IMR-90 (cell line): ENCODE data around the gene PCOLCE2. TPM values are rescaled to one million over a fixed set of nuclear protein-coding genes. Genes with fewer than 3 reads are reported as not detected.

Source experiments
- ATAC-seq: fragments of 200-7000 bp; cut with Tn5 transposase; 2 replicates; pipeline ENCODE4 v1.9.1; 2020; ENCODE audit warnings: low read depth, mild to moderate bottlenecking, moderate library complexity
- BruUV-seq: library from RNA; stranded (reverse); fragments of 400-500 nt; replicated peaks from 2 replicates; lab custom pipeline; 2021; lab: Mats Ljungman, UMichigan
- CTCF ChIA-PET: fragments of 300-600 bp; formaldehyde crosslinking; extraction: SDS; loops from one replicate; lab custom pipeline; 2021; ENCODE audit warnings: antibody characterized with exemption; lab: Yijun Ruan, JAX
- POLR2A ChIA-PET: fragments of 300-600 bp; sonication (Branson Sonifier 250); formaldehyde crosslinking; loops from one replicate; lab custom pipeline; 2022; ENCODE audit warnings: antibody characterized with exemption; ENCODE audit not compliant: unreplicated experiment; lab: Charles Lee
- DNase-seq: peaks from one replicate; pipeline ENCODE4 v3.0.0; 2013
- H2AFZ ChIP-seq: replicated peaks from 2 replicates; pipeline ENCODE3; 2013; ENCODE audit warnings: low read length, mild to moderate bottlenecking; ENCODE audit not compliant: poor library complexity
- H2AK5ac ChIP-seq: 2 replicates; pipeline ENCODE4 v1.6.1; 2013; ENCODE audit warnings: low read depth, low read length, inconsistent platforms
- H2AK9ac ChIP-seq: replicated peaks from 2 replicates; pipeline ENCODE3; 2013; ENCODE audit warnings: mild to moderate bottlenecking, low read depth, low read length, moderate library complexity; ENCODE audit not compliant: poor library complexity
- H2BK120ac ChIP-seq: 2 replicates; pipeline ENCODE4 v1.6.1; 2013; ENCODE audit warnings: low read depth, low read length, inconsistent platforms
- H2BK15ac ChIP-seq: 3 replicates; pipeline ENCODE4 v1.6.1; 2013; ENCODE audit warnings: low read depth, low read length, inconsistent platforms
- H2BK20ac ChIP-seq: 2 replicates; pipeline ENCODE4 v1.6.1; 2013; ENCODE audit warnings: low read depth, mild to moderate bottlenecking, inconsistent platforms, low read length, moderate library complexity
- H2BK5ac ChIP-seq: 2 replicates; pipeline ENCODE4 v1.6.1; 2013; ENCODE audit warnings: mild to moderate bottlenecking, low read depth, low read length, inconsistent platforms; ENCODE audit not compliant: poor library complexity, severe bottlenecking
- H3K14ac ChIP-seq: replicated peaks from 2 replicates; pipeline ENCODE4 v1.6.1; 2013; ENCODE audit warnings: low read depth, low read length, inconsistent platforms
- H3K18ac ChIP-seq: 2 replicates; pipeline ENCODE4 v1.6.1; 2013; ENCODE audit warnings: low read depth, low read length, control low read depth
- H3K23ac ChIP-seq: 2 replicates; pipeline ENCODE4 v1.6.1; 2013; ENCODE audit warnings: low read depth, low read length, inconsistent platforms
- H3K27ac ChIP-seq: 2 replicates; pipeline ENCODE4 v1.5.1; 2013; ENCODE audit warnings: mild to moderate bottlenecking, control low read depth, low read length; ENCODE audit not compliant: insufficient read depth
- H3K27me3 ChIP-seq: 2 replicates; pipeline ENCODE4 v1.6.1; 2013; ENCODE audit warnings: low read length; ENCODE audit not compliant: control insufficient read depth, insufficient read depth
- H3K36me3 ChIP-seq: 2 replicates; pipeline ENCODE4 v1.6.1; 2013; ENCODE audit warnings: low read length, mixed read lengths; ENCODE audit not compliant: control insufficient read depth, insufficient read depth
- H3K4ac ChIP-seq: 2 replicates; pipeline ENCODE4 v1.6.1; 2013; ENCODE audit warnings: low read depth, low read length, inconsistent platforms
- H3K4me1 ChIP-seq: 2 replicates; pipeline ENCODE4 v1.6.1; 2013; ENCODE audit warnings: low read length, mixed read lengths; ENCODE audit not compliant: control insufficient read depth, insufficient read depth
- H3K4me2 ChIP-seq: 2 replicates; pipeline ENCODE4 v1.6.1; 2013; ENCODE audit warnings: low read depth, mild to moderate bottlenecking, control low read depth, low read length, moderate library complexity
- H3K4me3 ChIP-seq: 2 replicates; pipeline ENCODE4 v1.5.1; 2013; ENCODE audit warnings: low read depth, mild to moderate bottlenecking, control low read depth, low read length, moderate library complexity; ENCODE audit not compliant: insufficient read depth
- H3K56ac ChIP-seq: 2 replicates; pipeline ENCODE4 v1.6.1; 2013; ENCODE audit warnings: low read length, inconsistent platforms; ENCODE audit not compliant: insufficient read depth; ENCODE audit errors: extremely low read depth
- H3K79me1 ChIP-seq, 2 experiments: 2 replicates each; pipeline ENCODE4 v1.6.1; 2013; ENCODE audit warnings: low read length in 2 of 2, inconsistent platforms in 1 of 2, low read depth in 1 of 2
- H3K9ac ChIP-seq: 2 replicates; pipeline ENCODE4 v1.6.1; 2013; ENCODE audit warnings: low read depth, low read length, control low read depth
- H3K9me1 ChIP-seq: 2 replicates; pipeline ENCODE4 v1.6.1; 2013; ENCODE audit warnings: low read length, inconsistent platforms; ENCODE audit not compliant: insufficient read depth
- H3K9me3 ChIP-seq: 2 replicates; pipeline ENCODE4 v1.6.1; 2013; ENCODE audit warnings: low read length; ENCODE audit not compliant: control insufficient read depth, insufficient read depth
- H4K20me1 ChIP-seq: 2 replicates; pipeline ENCODE4 v1.6.1; 2013; ENCODE audit warnings: low read length, inconsistent platforms; ENCODE audit not compliant: insufficient read depth
- H4K5ac ChIP-seq: 2 replicates; pipeline ENCODE4 v1.6.1; 2013; ENCODE audit warnings: mild to moderate bottlenecking, low read depth, low read length, control low read depth
- H4K8ac ChIP-seq, 2 experiments: 2 replicates each; pipeline ENCODE4 v1.6.1; 2013; ENCODE audit warnings: low read depth in 2 of 2, low read length in 2 of 2, control low read depth in 1 of 2, inconsistent platforms in 1 of 2
- H4K91ac ChIP-seq: 2 replicates; pipeline ENCODE4 v1.6.1; 2013; ENCODE audit warnings: low read depth, low read length, inconsistent platforms; ENCODE audit not compliant: insufficient read depth
- CEBPB ChIP-seq: IDR thresholded peaks from 2 replicates; pipeline ENCODE4 v1.6.1; 2012; ENCODE audit warnings: low read depth, low read length, improper control_type of control experiment
- MAFK ChIP-seq: IDR thresholded peaks from 2 replicates; pipeline ENCODE4 v1.6.1; 2012; ENCODE audit warnings: low read depth, low read length, improper control_type of control experiment
- MAZ ChIP-seq: IDR thresholded peaks from 2 replicates; pipeline ENCODE4 v1.6.1; 2012; ENCODE audit warnings: low read depth, mild to moderate bottlenecking, low read length, improper control_type of control experiment, moderate library complexity, borderline replicate concordance
- RAD21 ChIP-seq: IDR thresholded peaks from 2 replicates; pipeline ENCODE4 v1.6.1; 2012; ENCODE audit warnings: low read length, improper control_type of control experiment
- WGBS, 2 experiments: methylation state at CpG; one replicate each; pipeline versions ENCODE4 v1.1.5 to v1.1.7; 2013; ENCODE audit warnings: missing lambda C conversion rate in 2 of 2; ENCODE audit not compliant: insufficient read length in 1 of 2; ENCODE audit errors: extremely low coverage in 2 of 2; 5-methylcytosine and 5-hydroxymethylcytosine counted together
- dilution Hi-C: fragments of 300-500 bp; cut with HindIII; formaldehyde crosslinking; loops from one replicate; pipeline ENCODE4 v1.14.3; 2018; ENCODE audit warnings: low sequenced_read_pairs; ENCODE audit not compliant: unreplicated experiment
- in situ Hi-C: fragments of 300-500 bp; cut with MboI; formaldehyde crosslinking; loops from 3 replicates; pipeline ENCODE4 v1.14.3; 2019; ENCODE audit warnings: low sequenced_read_pairs, inconsistent platforms, mixed read lengths
- intact Hi-C: fragments of 100-400 bp; cut with micrococcal nuclease; formaldehyde crosslinking; loops from 2 replicates; pipeline ENCODE4 v1.10.0; 2022
- polyA plus RNA-seq, 3 experiments: library from polyadenylated mRNA; depleted of rRNA; stranded (reverse); fragments of >200 nt; gene quantifications; 2 replicates each; pipeline ENCODE4 v1.2.3, GENCODE V29; 2012; ENCODE audit warnings: low replicate concordance in 1 of 3
- total RNA-seq: library from RNA; depleted of rRNA; stranded (reverse); fragments of >200 nt; gene quantifications from 2 replicates; pipeline ENCODE4 v1.2.3, GENCODE V29; 2012
- TF ChIP-seq, protein P1 (sequence below): conservative IDR thresholded peaks from 2 replicates; pipeline ENCODE4 v1.5.1; 2012; ENCODE audit warnings: mild to moderate bottlenecking, low read depth, low read length, improper control_type of control experiment

Gene PCOLCE2
- total and polyA plus RNA-seq, 2 of the 4 experiments (the other 2 are of a cell fraction): 0.50 to 0.54 TPM

DNA sequence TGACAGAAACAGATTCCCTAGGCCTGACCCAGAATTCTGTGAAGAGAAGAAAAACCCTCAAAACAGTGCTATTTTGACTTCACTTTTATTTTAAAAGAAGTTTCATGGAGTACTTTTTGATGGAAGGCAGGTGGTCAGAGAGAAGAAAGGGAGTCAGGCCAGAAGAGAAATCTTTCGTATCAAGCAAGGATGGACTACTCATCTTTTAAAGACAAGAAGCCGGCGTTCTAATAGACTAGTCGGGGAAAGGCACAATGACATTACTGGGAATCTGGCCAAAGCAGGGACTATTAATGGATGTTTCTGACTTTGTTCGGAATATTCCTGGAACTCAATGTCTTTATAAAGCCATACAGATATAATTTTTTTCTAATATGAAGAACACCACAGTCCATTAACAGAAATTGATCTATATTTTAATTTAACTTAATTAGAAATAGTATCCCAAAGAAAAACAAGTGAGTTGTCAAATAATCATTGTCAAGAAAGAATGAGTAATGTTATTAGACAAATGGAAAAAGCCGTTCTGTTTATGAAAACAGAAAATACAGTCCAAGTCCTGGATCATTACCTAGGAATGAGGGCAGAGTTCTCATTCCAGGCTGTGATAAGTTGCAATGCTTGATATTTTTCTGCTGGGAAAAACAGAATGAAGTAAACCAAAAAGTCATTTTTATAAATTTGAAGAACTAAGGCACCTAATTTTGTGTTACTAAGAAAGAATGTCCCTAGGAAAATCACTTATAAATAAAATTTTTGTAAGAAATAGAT, 23.7 kb upstream of the PCOLCE2 start:
- H3K4me2 ChIP-seq: no peak overlapping the region
- CTCF ChIA-PET: no interaction called here

More for the DNA sequence above, 23.7 kb upstream of the PCOLCE2 start:
- in situ Hi-C loops: no loop called here
- H4K91ac ChIP-seq: no peak overlapping the region
- no peaks in the 10 kb centered on the region for H3K4me1 ChIP-seq
- no peak overlapping the region for H2AK9ac ChIP-seq
- H2BK120ac ChIP-seq: no peak overlapping the region
- H3K27me3 ChIP-seq: peaks cover 5% of the 10 kb centered on the region
- no peak for ATAC-seq
- no peak overlapping the region for H3K56ac ChIP-seq
- no peaks in the 10 kb centered on the region for H3K79me1 ChIP-seq
- no peak overlapping the region for H2BK15ac ChIP-seq
- H3K23ac ChIP-seq: no peak overlapping the region
- no TSS peak for BruUV-seq
- H3K36me3 ChIP-seq: no peaks in the 10 kb centered on the region
- no peak overlapping the region for H3K4ac ChIP-seq
- H3K9me1 ChIP-seq: no peaks in the 10 kb centered on the region
- no peaks in the 10 kb centered on the region for H4K20me1 ChIP-seq
- H2BK5ac ChIP-seq: no peak overlapping the region
- H4K5ac ChIP-seq: no peak overlapping the region
- DNase-seq: no peak
- POLR2A ChIA-PET: no interaction called here
- H4K8ac ChIP-seq: no peak overlapping the region
- H3K9ac ChIP-seq: no peak overlapping the region
- no peak overlapping the region for H3K14ac ChIP-seq
- H3K18ac ChIP-seq: no peak overlapping the region
- dilution Hi-C loops: no loop called here
- H2AK5ac ChIP-seq: no peak overlapping the region
- no peak overlapping the region for H3K4me3 ChIP-seq
- H3K9me3 ChIP-seq: no peaks in the 10 kb centered on the region
- H3K27ac ChIP-seq: no peak overlapping the region
- TF ChIP-seq MAFK (no peak), MAZ (no peak), RAD21 (no peak), CEBPB (no peak)
- TF ChIP-seq, protein P1, sequence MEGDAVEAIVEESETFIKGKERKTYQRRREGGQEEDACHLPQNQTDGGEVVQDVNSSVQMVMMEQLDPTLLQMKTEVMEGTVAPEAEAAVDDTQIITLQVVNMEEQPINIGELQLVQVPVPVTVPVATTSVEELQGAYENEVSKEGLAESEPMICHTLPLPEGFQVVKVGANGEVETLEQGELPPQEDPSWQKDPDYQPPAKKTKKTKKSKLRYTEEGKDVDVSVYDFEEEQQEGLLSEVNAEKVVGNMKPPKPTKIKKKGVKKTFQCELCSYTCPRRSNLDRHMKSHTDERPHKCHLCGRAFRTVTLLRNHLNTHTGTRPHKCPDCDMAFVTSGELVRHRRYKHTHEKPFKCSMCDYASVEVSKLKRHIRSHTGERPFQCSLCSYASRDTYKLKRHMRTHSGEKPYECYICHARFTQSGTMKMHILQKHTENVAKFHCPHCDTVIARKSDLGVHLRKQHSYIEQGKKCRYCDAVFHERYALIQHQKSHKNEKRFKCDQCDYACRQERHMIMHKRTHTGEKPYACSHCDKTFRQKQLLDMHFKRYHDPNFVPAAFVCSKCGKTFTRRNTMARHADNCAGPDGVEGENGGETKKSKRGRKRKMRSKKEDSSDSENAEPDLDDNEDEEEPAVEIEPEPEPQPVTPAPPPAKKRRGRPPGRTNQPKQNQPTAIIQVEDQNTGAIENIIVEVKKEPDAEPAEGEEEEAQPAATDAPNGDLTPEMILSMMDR: no peak
- no peak overlapping the region for H2AFZ ChIP-seq
- H2BK20ac ChIP-seq: no peak overlapping the region
- no CpG with 5 or more reads among the region's 6 CpGs for WGBS, 2 experiments
- intact Hi-C loops: no loop called here
